GM21447 (cell line): Measurements from ENCODE around the gene CLSTN2.

Experiments
- ATAC-seq: cut with Tn5 transposase; IDR thresholded peaks from one replicate; pipeline ENCODE4 v1.9.1; 2021; ENCODE audit not compliant: unreplicated experiment

Gene CLSTN2

DNA sequence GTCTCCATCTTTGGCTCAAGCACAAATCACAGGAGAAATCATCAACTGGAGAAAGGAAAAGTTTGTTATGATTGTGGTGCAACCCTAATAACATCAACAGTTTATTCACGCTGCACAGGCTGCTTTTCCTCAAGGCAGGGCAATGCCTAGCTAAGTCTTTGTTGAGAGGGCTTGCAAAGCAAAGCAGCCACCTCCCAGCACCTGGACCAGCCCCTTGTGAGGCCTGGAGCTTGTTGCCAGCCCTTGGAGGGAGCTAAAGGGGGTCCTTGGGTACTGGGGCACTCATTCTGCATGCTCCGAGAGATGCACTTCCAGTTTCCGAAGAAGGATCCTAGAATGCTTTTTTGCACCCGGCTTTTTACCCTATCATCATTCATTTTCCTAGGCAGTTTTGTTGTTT lies 288.2 kb downstream of the CLSTN2 start:
- no peak for ATAC-seq

- ATAC-seq, result no peak
Observed at GRCh38 chr3:140223631-140224030, 288.6 kb downstream of the CLSTN2 start.

DNA sequence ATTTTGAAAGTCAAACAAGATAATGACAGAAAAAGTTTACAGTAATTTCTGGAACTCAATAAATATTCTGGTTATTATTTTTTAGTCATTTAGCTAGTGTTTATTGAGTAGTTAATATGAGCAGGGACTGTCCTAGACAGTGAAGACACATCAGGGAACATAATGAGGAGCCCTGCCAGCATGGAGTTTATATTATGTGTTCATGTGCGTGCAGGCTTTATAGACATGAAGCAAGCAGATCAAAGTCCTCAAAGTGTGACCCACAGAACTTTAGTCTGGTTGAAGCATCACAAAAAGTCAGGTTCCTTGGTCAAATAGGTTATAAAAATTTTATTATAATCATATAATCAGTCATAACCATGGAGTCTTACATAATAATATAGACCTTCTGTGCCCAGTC lies 289.3 kb downstream of the CLSTN2 start:
- ATAC-seq, result no peak

DNA sequence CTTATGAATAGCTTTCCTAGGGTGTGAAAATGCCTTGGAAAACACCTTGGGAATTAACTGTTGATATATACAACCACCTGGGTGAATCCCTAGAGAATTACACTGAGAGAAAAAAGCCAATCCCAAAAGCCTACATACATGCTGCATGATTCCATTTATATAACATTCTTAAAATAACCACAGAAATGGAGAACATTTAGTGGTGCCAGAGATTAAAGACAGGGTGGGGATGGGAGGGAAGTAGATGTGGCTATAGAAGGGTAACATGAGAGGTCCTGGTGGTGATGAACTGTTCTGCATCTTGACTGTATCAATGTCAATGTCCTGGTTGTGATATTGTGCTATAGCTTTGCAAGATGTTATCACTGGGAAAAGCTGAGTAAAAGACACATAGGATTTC lies 291.0 kb downstream of the CLSTN2 start:
- no peak for ATAC-seq

GRCh38 chr3:140233702-140234101 lies 298.7 kb downstream of the CLSTN2 start:
- ATAC-seq, result no peak

GRCh38 chr3:140234256-140234655 lies 299.3 kb downstream of the CLSTN2 start:
- no peak for ATAC-seq

GRCh38 chr3:140236836-140237501 lies 302.0 kb downstream of the CLSTN2 start:
- no peak for ATAC-seq

- no peak for ATAC-seq
Observed at GRCh38 chr3:140238646-140239314, 303.8 kb downstream of the CLSTN2 start.

DNA sequence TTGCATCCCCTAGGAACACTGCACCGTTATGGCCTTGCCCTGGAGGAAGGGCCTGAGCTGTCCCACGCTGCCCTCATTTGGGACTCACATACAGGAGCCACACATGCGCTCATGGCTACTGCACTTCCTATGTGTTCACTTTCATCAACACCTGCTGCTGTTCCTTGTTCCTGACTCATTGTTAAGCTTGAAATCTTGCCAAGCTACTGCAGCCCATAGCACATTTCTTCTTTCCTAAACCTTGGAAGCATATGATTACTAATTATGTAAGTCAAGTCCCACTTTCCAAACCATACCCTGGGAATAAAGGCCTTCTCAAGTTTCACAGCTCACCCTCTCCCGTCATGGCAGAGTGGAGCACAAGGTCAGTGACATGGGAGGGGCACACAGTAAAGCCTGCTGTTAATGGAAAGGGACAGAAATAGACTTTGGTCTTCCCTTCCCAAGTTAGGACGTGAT lies 307.9 kb downstream of the CLSTN2 start:
- ATAC-seq, result no peak

- ATAC-seq, result no peak
Observed at GRCh38 chr3:140243575-140243974, 308.6 kb downstream of the CLSTN2 start.

GRCh38 chr3:140244893-140245292 lies 309.9 kb downstream of the CLSTN2 start:
- ATAC-seq, result no peak

- no peak for ATAC-seq
Observed at GRCh38 chr3:140246578-140246977, 311.6 kb downstream of the CLSTN2 start.

DNA sequence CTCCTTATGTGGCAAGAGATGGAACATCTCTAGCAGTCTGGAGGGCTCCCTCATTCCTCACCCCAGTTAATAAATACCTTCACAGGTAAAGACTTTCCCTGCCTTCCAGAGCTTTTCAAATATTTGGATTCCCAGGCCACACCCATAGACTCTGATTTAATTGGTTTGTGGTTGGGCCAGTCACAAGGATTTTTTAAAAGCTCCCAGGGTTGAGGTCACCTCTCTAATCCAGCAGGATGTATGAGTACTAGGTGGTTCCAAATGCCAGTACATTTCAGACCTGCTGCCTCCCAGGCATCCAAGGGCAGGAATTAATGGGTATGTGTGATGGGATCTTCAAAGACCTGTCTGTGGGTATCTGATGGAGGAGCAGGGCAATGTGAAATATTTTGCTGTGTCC lies 312.8 kb downstream of the CLSTN2 start:
- no peak for ATAC-seq

GRCh38 chr3:140249188-140249587 lies 314.2 kb downstream of the CLSTN2 start:
- ATAC-seq, result no peak

DNA sequence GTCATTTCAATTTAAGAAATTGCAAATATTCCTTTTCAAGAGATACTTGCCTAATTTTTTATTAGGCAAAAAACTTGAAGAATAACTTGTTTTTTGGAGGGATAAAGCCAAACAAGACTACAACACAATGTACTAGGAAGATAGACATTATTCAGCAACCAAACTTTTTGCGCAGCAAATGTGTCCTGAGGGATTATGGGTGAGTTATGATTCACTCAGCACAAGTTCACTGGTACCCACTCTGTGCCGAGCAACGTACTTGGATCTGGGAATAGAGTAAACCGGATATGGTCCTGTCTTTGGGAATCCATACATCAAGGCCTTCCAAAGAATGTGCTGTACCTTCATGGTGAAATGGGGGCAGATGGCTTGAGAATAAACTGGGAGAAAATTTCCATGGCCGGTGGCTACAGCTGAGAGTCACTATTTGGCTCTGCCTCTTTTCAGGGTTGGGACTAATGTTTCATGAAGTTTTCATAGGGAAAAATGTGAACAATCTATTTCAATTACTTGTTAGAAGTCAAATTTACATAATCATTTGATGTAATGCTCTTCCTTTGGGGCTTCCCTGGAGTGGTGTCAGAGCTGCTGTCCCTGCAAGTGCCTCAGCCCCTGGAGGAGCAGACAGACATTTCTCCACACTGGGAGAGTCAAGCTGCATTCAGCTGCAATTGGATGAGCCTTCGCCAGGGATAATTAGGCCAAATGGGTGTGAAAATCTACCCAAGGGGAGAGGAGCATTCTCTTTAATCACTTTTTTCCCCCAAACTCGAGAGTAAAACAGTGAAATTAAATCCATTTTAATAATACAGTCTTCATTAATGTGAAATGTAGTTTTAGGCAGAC lies 315.2 kb downstream of the CLSTN2 start:
- ATAC-seq, result no peak

DNA sequence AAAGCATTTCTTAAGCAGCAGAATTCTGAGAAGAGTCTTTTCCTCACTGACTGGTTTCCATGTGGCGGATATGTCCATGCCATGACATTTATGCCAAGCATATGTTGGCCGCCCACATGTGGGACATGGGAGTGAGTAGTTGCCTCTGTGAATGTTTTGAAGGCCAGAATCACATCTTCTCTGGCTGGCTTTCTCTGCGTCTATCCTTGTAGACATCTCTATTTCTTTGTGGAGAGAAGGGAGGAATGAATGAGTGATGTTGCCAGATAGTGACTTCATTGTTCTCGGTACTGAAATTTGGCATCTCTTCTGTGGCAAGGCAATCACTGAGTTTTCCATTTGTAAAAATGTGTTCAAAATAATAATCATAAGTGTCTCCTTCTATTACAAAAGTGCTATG lies 316.0 kb downstream of the CLSTN2 start:
- ATAC-seq, result no peak

GRCh38 chr3:140251678-140252077 lies 316.7 kb downstream of the CLSTN2 start:
- ATAC-seq, result no peak

GRCh38 chr3:140252812-140253656 lies 318.0 kb downstream of the CLSTN2 start:
- ATAC-seq, result no peak

GRCh38 chr3:140258222-140258724 lies 323.3 kb downstream of the CLSTN2 start:
- ATAC-seq, result no peak

DNA sequence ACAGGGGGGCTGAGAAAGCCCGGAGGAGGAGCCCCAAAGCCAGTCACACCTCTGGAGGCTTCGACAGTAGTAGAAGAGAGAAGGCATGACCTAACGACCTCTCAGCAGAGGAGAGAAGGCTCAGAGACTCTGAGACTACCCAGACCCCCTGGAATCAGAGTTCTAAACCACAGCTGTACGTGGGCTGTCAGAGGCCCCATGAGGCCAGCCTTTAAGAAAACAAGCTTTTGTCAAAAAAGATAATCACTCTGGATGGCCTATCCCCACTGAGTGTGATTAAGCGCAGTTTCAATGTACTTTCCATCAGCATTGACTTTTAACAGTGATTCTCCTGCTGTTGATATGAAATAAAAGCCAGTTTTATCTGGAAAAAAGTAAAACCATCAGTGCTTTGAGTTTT lies 330.3 kb downstream of the CLSTN2 start:
- no peak for ATAC-seq

DNA sequence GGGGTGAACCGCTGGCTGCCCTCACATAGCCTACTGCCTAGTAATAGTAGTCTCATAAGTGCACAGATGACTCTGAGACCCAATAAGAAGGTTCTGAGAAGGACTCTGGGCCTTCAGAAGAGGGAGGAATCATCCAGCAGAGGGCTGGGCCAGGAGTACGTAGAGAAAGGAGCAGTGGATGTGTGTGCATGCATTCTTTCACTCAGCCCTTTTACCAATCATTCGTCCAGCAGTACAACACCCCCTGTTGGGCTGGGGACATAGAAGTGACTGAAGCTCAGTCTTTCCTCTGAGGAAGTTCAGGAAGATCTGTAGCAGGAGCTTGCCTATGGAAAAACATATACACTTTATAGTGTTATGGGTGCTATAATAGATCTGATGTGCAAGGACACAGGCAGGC lies 333.1 kb downstream of the CLSTN2 start:
- ATAC-seq, result no peak
